Measurements from ENCODE around the gene ATG4C.

GRCh38 chr1:62844030-62844429, 60.1 kb downstream of the ATG4C start:
- TF ChIP-seq POLR2A (IDR thresholded peaks at IDR 0.05), result no peak
- no peak for TF ChIP-seq CTCF (IDR thresholded peaks at IDR 0.05)
